ENCODE measurements around the gene MIEF2.

GRCh38 chr17:18315961-18316360 is 55.5 kb downstream of the MIEF2 start:
- TF ChIP-seq CTCF (conservative IDR thresholded peaks at IDR 0.05) (no peak), EZH2 (IDR thresholded peaks at IDR 0.05; ENCODE audit: low read depth) (no peak)
